NOMO-1 treated with dmso at 0.1 percent for 144 hours (cell line): Measurements from ENCODE around the gene ADGRG1.

ENCODE experiments used
- DNase-seq: peaks from one replicate; lab custom pipeline; 2025; ENCODE audit not compliant: unreplicated experiment; lab: John Stamatoyannopoulos, UW

Gene ADGRG1

DNA sequence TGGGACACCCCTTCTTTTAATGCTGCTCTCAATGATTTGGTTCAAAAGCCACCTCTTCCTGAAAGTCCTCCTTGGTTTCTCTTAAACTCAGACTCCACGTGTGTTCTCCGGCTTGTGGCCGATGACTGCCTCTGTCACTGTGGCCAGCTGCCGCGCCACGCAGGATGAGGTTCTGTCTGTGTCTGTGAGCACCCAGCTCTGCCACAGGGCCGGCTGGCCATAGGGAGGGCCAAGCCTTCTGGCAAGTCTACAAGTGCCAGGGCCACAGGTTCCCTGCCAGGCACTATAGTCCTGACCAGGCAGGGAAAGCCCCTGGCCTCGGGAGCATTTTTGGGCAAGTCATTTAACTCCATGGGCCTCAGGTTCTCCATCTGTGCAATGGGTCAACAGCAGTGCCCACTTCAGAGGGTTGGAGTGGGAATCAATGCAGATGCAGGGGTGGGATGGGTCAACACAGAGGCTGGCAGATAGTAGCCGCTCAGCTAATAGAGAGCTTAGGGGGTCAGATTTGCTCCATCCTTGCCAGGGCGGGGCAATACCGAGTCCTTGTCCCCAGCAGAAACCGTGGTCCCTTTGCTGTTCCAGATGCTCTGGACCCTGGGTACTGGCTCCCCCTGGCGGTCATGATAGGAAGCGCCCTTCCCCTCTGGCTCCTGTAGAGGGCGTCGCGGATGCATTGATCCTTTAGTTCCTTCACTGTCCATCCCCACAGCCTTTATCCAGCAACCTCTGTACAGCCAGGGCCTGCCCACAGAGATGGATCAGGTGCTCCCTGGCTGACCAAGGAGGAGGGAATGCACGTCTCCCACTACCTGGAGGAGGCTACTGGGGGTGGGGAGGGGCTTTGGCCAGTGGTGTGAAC, 20.4 kb downstream of the ADGRG1 start:
- peak; percentile 70 for DNase-seq

DNA sequence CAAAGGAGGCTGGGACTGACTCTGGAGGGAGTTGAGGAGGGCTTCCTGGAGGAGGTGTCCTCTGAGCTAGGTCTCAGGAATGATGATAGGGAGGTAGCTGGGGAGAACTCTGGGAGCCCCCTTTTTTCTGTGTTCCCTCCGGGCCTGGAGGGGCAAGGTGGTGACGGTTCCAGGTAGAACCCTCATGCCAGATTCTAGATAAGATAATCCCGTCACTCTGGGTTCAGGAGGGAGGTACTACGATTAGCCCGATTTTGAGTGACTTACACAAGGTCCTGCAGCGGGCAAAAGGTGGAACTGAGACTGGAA, 21.0 kb downstream of the ADGRG1 start:
- no peak for DNase-seq

DNA sequence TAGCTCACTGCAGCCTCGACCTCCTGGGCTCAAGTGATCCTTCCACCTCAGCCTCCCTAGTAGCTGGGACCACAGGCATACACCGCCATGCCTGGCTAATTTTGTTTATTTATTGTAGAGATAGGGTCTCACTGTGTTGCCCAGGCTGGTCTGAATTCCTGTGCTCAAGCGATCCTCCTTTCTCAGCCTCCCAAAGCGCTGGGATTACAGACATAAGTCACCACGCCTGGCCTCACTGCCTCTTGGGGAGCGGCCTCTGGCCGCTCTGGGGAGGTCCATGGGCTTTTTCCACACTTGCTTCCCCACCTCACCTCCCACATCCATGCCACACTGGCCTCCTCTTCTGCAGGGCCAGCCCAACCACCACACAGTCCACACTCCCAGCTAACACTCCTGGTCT, 21.4 kb downstream of the ADGRG1 start:
- no peak for DNase-seq

DNA sequence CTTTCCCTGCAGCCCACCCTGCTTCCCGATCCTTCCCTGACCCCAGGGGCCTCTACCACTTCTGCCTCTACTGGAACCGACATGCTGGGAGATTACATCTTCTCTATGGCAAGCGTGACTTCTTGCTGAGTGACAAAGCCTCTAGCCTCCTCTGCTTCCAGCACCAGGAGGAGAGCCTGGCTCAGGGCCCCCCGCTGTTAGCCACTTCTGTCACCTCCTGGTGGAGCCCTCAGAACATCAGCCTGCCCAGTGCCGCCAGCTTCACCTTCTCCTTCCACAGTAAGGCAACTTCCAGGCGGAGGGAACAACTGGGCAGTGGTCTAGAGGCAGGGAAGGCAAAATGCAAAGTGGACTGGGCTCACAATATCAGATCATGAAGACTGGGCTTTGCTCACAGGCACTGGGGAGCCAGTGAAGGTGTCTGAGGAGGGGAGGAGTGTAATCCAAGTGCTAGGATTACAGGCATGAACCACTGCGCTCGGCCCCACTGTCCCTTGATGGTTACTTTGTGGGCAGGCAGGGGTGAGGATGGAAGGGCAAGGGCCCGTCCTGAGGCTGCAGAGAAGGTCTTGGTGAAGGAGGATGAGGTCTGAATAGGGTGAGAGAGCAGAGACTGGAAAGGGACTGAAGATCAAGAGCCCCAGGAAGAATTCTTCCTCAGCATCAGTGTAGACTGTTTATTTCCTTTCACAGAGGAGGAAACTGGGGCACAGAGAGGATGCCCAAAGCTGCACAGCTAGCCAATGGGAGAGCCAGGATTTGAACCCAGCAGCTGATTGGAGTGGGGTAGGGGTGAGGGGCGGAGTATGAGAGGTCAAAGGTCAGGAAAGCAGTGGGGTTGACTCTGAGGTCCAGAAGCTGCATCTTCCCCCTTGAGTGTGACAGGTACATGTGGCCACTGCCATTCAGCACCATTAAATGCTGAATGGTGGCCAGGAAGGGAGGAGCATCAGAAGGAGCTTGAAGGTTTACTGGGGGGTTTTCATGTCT, 23.2 kb downstream of the ADGRG1 start:
- DNase-seq, result no peak

DNA sequence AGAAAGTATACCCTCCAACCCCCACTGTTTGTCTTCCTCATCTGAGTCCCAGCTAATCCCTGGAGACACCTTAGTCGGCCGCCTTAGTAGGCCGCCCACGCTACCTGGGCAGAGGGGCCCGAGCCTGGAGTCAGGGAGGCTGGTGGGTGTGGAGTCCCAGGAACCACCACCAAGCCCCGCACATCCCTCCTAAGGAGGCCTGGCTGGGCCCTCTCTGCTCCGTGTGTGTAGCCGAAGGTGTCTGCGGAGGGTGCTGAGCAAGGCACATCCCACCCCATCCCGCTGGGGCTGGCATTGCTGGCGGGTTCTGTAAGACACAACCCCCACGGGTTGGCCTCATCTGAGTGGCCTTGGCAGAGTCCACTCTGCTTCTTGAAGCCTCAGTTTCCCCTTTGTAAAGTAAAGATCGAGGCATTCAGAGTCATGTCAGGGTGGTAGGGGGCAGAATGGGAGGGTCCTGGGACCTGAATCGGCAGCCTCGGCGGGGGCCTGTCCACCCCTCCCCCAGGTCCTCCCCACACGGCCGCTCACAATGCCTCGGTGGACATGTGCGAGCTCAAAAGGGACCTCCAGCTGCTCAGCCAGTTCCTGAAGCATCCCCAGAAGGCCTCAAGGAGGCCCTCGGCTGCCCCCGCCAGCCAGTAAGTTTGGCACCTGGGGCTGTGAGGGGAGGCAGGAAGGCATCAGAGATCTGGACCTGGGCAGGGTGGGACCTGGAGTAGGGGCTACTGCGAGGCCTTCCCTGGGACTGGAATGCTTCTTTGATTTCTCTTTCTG, 24.5 kb downstream of the ADGRG1 start:
- DNase-seq, result no peak

DNA sequence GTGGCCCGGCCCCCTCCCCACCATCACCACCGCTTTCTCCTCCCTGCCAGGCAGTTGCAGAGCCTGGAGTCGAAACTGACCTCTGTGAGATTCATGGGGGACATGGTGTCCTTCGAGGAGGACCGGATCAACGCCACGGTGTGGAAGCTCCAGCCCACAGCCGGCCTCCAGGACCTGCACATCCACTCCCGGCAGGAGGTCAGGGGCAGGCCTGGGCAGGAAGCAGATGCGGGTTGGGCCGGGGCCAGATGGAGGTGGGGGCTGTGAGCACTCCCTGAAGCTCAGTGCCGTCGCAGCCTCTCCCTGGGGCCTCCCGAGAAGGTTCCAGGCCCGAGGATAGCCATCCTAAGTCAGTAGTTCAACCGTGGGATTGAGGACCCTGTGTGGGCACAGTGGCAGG, 25.5 kb downstream of the ADGRG1 start:
- DNase-seq, result no peak

DNA sequence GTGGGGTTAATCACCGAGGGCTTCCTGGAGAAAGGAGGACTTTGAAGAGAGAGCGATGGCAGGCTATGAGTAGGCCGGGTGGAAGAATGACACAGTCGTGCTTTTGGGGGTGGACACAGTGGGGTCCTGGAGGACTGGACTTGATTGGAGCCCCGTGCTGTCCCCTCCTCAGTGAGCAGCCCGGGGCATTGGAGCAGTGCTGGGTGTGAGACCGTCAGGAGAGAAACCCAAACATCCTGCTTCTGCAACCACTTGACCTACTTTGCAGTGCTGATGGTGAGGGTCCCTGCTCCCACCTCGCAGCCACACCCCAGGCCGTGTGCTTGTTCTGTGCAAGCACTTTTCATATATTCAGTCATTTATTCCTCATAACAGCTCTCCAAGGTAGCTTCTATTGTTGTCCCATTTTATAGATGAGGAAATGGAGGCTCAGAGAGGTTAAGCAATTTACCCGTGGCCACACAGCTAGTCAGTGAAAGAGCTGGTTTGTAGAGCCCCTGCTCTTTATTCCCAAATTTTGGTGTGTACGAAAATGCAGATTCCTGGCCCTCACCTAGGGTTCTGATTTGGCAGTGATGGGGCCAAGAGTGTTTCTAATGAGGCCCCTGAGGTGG, 28.0 kb downstream of the ADGRG1 start:
- DNase-seq, result no peak

DNA sequence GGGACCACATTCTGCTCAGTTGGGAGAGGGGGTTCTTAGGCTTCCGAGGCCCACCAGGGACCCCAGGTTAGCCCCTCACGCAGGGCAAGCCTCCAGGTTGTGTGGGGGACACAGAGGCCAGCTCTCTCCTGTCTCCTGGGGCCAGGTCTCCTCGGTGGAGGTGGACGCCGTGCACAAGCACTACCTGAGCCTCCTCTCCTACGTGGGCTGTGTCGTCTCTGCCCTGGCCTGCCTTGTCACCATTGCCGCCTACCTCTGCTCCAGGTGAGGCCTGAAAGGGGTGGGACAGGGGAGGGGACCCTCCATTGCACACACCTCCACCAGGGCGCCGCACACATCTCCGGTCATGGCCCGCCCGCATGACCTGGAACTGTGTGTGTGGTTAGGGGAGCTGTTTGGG, 28.8 kb downstream of the ADGRG1 start:
- DNase-seq, result no peak

DNA sequence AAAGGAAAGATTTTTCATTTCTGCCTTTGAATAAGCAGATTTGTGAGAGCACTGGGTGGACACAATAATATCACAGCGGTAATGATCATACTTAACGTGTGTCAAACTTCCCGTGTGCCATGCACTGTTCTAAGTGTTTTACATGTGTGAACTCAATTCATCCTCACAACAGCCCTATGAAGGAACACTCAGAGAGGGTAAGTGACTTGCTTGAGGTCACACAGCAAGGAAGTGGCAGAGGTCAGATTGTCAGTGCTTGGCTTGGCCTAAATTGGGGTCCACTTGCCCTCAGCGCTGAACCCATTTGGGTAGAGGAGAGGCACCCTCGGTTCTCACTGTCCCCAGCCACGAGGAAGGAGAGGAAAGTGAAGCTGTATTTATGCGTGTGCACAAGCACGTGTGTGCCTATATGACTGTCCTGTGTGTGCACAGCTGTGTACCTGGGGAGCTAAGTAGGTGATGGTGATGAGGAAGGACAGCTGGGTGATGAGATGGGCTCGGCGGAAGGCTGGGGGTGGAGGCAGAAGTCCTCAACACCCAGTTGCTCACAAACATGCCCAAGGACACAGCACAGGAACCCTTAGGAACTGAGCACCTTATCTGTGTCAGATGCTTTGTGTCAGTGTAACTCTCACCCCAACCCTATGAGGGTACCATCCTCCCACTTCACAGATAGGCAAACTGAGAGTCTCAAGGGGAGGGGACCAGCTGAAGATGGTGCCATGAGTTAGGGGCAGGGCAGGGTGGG, 29.9 kb downstream of the ADGRG1 start:
- no peak for DNase-seq

DNA sequence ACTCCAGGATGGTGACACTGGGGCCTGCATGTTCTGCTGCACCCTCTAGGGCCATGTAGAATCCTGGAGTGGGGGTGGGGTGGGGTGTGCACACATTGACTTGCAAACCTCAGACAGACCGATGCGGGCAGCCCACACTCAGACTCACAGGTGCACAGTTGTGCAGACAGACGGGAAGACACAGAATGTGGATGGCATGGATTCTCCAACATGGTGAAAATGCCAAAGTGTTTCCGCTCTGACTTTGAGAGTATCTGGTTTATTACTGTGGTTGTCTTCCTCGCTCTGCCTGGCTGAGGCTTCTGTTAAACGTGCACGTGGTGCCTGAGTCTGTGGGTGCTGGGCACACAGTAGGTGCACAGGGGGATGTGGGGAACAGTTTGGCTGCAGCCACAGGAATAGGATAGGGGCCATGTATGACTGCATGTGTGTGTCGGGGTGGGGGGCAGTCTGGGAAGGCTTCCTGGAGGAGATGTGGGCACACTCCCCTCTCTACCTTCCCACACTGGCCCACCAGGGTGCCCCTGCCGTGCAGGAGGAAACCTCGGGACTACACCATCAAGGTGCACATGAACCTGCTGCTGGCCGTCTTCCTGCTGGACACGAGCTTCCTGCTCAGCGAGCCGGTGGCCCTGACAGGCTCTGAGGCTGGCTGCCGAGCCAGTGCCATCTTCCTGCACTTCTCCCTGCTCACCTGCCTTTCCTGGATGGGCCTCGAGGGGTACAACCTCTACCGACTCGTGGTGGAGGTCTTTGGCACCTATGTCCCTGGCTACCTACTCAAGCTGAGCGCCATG, 30.6 kb downstream of the ADGRG1 start:
- DNase-seq, result no peak

DNA sequence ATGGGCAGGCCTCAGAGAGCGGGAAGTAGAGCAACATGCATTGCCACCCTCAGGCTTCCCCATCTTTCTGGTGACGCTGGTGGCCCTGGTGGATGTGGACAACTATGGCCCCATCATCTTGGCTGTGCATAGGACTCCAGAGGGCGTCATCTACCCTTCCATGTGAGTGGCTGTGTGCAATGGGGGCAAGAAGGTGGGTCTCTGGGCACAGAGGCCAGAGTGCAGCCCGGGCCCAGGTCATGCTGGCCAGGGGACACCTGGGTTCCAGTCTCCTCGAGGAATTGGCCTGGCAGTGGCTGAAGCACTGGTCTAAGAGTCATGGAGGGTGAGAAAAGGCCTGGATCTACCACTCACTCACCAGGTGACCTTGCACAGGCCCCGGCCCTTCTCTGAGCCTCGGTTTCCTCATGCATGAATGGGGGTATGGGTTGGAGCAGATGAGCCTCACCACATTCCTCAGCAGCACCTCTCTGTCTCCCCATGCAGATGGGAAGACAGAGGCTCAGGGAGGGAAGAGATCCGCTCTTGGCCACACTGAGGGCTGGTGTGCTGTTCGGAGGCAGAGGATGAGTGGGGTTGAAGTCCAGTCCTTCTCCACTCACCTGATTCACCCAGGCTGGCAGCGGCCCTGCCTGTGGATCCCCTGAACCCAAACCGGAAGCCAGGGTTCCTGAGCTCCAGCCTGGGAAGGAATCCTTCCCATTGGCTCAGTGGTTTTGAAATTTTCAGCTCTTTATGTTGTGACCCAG, 32.5 kb downstream of the ADGRG1 start:
- DNase-seq, result no peak

DNA sequence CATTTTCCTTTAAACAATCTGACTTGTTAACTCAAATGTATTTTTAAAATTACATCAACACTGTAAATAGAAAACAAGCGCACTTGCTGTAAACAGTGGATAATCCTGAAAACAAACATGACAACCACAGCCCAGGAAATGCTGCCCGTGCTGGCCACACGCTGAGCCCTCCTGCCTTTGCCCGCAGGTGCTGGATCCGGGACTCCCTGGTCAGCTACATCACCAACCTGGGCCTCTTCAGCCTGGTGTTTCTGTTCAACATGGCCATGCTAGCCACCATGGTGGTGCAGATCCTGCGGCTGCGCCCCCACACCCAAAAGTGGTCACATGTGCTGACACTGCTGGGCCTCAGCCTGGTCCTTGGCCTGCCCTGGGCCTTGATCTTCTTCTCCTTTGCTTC, 33.1 kb downstream of the ADGRG1 start:
- no peak for DNase-seq

DNA sequence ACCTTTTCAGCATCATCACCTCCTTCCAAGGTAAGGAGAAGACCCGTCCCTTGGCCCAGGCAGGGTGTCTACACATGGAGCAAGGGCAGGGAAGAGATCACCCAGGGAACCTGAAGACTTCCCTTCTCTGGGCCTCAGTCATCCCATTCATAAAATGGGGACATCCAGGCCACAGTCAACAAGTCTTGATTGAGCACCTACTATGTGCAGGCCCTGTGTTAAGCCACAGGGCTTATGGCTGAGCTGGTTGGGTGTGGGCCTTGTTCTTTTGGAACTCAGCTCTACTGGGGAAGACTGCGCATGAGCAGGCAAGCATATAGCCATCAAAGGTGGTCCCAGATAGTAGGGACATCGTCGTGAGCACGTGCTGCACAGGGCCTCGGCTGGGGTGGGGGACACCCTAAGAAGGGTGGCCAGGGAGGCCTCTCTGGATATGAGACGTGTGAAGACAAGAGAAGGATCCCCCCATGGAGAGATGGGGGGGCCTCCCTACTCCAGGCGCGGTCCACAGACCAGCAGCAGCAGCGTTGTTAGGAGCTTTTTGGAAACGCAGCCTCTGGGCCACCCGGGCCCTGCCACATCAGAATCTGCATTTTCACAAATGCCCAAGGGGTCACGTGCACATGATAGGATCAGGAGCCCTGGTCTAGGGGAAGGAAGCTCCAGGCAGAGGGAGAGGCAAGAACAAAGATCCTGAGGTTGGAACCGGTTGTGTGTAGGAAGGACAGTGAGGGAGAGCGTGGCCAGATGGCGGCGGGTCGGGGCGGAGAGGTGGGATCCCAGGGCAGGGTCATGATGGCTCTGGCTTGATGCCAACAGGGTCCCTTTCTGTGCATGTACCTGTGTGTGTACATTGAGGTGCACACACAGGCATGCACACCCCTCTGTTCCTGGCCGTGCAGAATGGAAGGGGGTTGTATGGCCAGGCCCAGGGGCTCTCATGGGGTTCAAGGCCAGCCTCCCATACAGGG, 33.8 kb downstream of the ADGRG1 start:
- no peak for DNase-seq

DNA sequence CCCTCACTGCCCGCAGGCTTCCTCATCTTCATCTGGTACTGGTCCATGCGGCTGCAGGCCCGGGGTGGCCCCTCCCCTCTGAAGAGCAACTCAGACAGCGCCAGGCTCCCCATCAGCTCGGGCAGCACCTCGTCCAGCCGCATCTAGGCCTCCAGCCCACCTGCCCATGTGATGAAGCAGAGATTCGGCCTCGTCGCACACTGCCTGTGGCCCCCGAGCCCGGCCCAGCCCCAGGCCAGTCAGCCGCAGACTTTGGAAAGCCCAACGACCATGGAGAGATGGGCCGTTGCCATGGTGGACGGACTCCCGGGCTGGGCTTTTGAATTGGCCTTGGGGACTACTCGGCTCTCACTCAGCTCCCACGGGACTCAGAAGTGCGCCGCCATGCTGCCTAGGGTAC, 35.0 kb downstream of the ADGRG1 start:
- DNase-seq, result no peak

DNA sequence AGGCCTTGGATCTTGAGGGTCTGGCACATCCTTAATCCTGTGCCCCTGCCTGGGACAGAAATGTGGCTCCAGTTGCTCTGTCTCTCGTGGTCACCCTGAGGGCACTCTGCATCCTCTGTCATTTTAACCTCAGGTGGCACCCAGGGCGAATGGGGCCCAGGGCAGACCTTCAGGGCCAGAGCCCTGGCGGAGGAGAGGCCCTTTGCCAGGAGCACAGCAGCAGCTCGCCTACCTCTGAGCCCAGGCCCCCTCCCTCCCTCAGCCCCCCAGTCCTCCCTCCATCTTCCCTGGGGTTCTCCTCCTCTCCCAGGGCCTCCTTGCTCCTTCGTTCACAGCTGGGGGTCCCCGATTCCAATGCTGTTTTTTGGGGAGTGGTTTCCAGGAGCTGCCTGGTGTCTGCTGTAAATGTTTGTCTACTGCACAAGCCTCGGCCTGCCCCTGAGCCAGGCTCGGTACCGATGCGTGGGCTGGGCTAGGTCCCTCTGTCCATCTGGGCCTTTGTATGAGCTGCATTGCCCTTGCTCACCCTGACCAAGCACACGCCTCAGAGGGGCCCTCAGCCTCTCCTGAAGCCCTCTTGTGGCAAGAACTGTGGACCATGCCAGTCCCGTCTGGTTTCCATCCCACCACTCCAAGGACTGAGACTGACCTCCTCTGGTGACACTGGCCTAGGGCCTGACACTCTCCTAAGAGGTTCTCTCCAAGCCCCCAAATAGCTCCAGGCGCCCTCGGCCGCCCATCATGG, 35.7 kb downstream of the ADGRG1 start:
- no peak for DNase-seq

DNA sequence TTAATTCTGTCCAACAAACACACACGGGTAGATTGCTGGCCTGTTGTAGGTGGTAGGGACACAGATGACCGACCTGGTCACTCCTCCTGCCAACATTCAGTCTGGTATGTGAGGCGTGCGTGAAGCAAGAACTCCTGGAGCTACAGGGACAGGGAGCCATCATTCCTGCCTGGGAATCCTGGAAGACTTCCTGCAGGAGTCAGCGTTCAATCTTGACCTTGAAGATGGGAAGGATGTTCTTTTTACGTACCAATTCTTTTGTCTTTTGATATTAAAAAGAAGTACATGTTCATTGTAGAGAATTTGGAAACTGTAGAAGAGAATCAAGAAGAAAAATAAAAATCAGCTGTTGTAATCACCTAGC, 36.2 kb downstream of the ADGRG1 start:
- no peak for DNase-seq

DNA sequence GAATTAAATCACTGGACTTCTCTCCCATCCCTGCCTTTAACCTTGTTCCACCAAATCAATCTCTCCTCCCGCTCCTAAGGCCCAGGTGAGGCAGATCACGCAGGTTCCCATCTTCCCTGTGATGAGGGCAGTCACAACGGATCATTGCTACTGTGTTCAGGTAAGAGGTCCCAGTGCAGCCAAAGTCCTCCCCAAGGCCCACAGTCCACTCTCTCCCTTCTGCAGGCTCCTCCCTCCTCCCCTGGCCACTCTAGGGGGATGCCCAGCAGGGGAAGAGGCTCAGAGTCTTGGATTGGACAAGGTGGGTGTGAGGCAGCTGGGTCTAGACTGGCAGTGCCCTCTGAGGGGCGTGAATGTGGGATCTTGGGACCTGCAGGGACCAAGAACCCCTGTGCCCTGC, 37.1 kb downstream of the ADGRG1 start:
- no peak for DNase-seq
